GM12878 (cell line): ENCODE results near the gene COX6B2. TPM values are rescaled to one million over a fixed set of nuclear protein-coding genes. Genes with fewer than 3 reads are reported as not detected.

ENCODE experiments used
- ATAC-seq: fragments of 200-7000 bp; cut with Tn5 transposase; 3 replicates; pipeline ENCODE4 v1.9.1; 2020; ENCODE audit warnings: mild to moderate bottlenecking, moderate library complexity
- BruUV-seq: library from RNA; stranded (reverse); fragments of 400-500 nt; replicated peaks from 2 replicates; lab custom pipeline; 2021; lab: Mats Ljungman, UMichigan
- CTCF ChIA-PET: fragments of 300-600 bp; sonication (Branson Sonifier 250); formaldehyde crosslinking; extraction: SDS; loops from one replicate; lab custom pipeline; 2021; ENCODE audit warnings: inconsistent platforms; lab: Yijun Ruan, JAX
- POLR2A ChIA-PET: fragments of 350-600 bp; formaldehyde crosslinking; extraction: SDS; loops from one replicate; lab custom pipeline; 2021; ENCODE audit warnings: inconsistent platforms; lab: Charles Lee
- RAD21 ChIA-PET: fragments of 300-600 bp; sonication (Branson Sonifier 250); formaldehyde crosslinking; loops from one replicate; lab custom pipeline; 2023; ENCODE audit warnings: antibody characterized with exemption; ENCODE audit not compliant: unreplicated experiment; lab: Charles Lee
- SMC1A ChIA-PET: fragments of 300-600 bp; sonication (Branson Sonifier 250); formaldehyde crosslinking; loops from one replicate; lab custom pipeline; 2023; ENCODE audit not compliant: unreplicated experiment, uncharacterized antibody; lab: Charles Lee
- DNase-seq: peaks from one replicate; pipeline ENCODE4 v3.0.0-alpha.2; 2011; ENCODE audit warnings: low read depth, low spot score
- FAIRE-seq: peaks from 3 replicates; lab custom pipeline; 2011; peaks lifted over from hg19 to GRCh38; lab: Jason Lieb, UNC
- H2AFZ ChIP-seq: 2 replicates; pipeline ENCODE4 v1.6.0; 2011; ENCODE audit warnings: low read depth, low read length, control low read depth; ENCODE audit not compliant: control insufficient read depth
- H3K27ac ChIP-seq: 2 replicates; pipeline ENCODE4 v1.5.1; 2011; ENCODE audit warnings: control low read depth; ENCODE audit not compliant: control insufficient read depth, insufficient read depth
- H3K27me3 ChIP-seq, 2 experiments: replicated peaks in 1 of 2; 2 replicates each; pipeline versions ENCODE4 v1.6.0 to v1.6.1; 2011; ENCODE audit warnings: low read length in 1 of 2; ENCODE audit not compliant: control insufficient read depth in 2 of 2, insufficient read depth in 2 of 2
- H3K36me3 ChIP-seq, 2 experiments: 2 replicates each; pipeline ENCODE4 v1.5.1; 2011; ENCODE audit warnings: low read length in 1 of 2; ENCODE audit not compliant: control insufficient read depth in 2 of 2, insufficient read depth in 2 of 2
- H3K4me1 ChIP-seq: 2 replicates; pipeline ENCODE4 v1.6.1; 2011; ENCODE audit warnings: mild to moderate bottlenecking, low read length, moderate library complexity, mixed read lengths; ENCODE audit not compliant: control insufficient read depth, insufficient read depth
- H3K4me2 ChIP-seq: 2 replicates; pipeline ENCODE4 v1.6.0; 2011; ENCODE audit warnings: control low read depth; ENCODE audit not compliant: control insufficient read depth, insufficient read depth
- H3K4me3 ChIP-seq: fragments of 200-600 bp; sonication (generic); 2 replicates; pipeline ENCODE4 v1.5.1; 2016
- H3K79me2 ChIP-seq: 2 replicates; pipeline ENCODE4 v1.6.0; 2011; ENCODE audit warnings: low read length; ENCODE audit not compliant: control insufficient read depth, insufficient read depth
- H3K9ac ChIP-seq: 2 replicates; pipeline ENCODE4 v1.8.0; 2011; ENCODE audit warnings: low read length, control low read depth, mixed read lengths; ENCODE audit not compliant: control insufficient read depth, insufficient read depth
- H3K9me3 ChIP-seq: replicated peaks from 3 replicates; pipeline ENCODE4 v1.5.1; 2011; ENCODE audit warnings: mild to moderate bottlenecking, low read length; ENCODE audit not compliant: control insufficient read depth, insufficient read depth
- H4K20me1 ChIP-seq: 2 replicates; pipeline ENCODE4 v1.6.0; 2011; ENCODE audit not compliant: control insufficient read depth, insufficient read depth
- HCFC1 ChIP-seq: fragments of 150-350 bp; IDR thresholded peaks from 2 replicates; pipeline ENCODE4 v1.6.1; 2014; ENCODE audit warnings: low read length
- HDGF ChIP-seq: fragments of 450-650 bp; IDR thresholded peaks from 2 replicates; pipeline ENCODE4 v1.6.1; 2016; ENCODE audit warnings: antibody characterized with exemption
- KAT2A ChIP-seq: conservative IDR thresholded peaks from 2 replicates; pipeline ENCODE4 v1.6.1; 2011; ENCODE audit warnings: low read depth, low read length; ENCODE audit not compliant: control insufficient read depth
- MYB ChIP-seq: fragments of 150-350 bp; IDR thresholded peaks from 2 replicates; pipeline ENCODE4 v1.6.1; 2014; ENCODE audit warnings: mild to moderate bottlenecking, low read depth, low read length, borderline replicate concordance
- SIX5 ChIP-seq: IDR thresholded peaks from 2 replicates; pipeline ENCODE4 v1.6.1; 2011; ENCODE audit warnings: mild to moderate bottlenecking, low read depth, low read length, moderate library complexity; ENCODE audit not compliant: severe bottlenecking
- SMC3 ChIP-seq: IDR thresholded peaks from 2 replicates; pipeline ENCODE4 v1.6.1; 2011; ENCODE audit warnings: low read length, improper control_type of control experiment, borderline replicate concordance
- STAT3 ChIP-seq: IDR thresholded peaks from 2 replicates; pipeline ENCODE4 v1.6.1; 2011; ENCODE audit warnings: low read depth, low read length, improper control_type of control experiment
- TARDBP ChIP-seq: IDR thresholded peaks from 2 replicates; pipeline ENCODE4 v1.6.1; 2016; ENCODE audit warnings: borderline replicate concordance
- WGBS: methylation state at CpG from one replicate; pipeline ENCODE4 v1.1.6; 2016; ENCODE audit warnings: low lambda C conversion rate; ENCODE audit not compliant: insufficient replicate concordance, insufficient coverage; ENCODE audit errors: missing lambda C conversion rate; 5-methylcytosine and 5-hydroxymethylcytosine counted together
- in situ Hi-C: fragments of 300-500 bp; cut with MboI; formaldehyde crosslinking; loops from 9 replicates; pipeline ENCODE4 v1.14.3; 2018; ENCODE audit warnings: mixed read lengths
- intact Hi-C: fragments of 100-400 bp; cut with micrococcal nuclease; formaldehyde crosslinking; loops from one replicate; pipeline ENCODE4 v1.14.2; 2022; ENCODE audit not compliant: unreplicated experiment
- polyA plus RNA-seq, 11 experiments: library from polyadenylated mRNA; depleted of rRNA in 4 of 11; unstranded in 6 of 11; stranded (reverse) in 5 of 11; fragments of >200 nt; fragmentation: Nextera tagmentation in 4 of 11; fragmentation: Illumina TruSeq in 1 of 11; extraction: Ambion mirVana in 4 of 11; extraction: Trizol in 1 of 11; gene quantifications; 1 replicate in 1 of 11; 2 replicates in 10 of 11; pipeline versions ENCODE4 v1.2.1 to v1.2.3, GENCODE V29; 2011 to 2016; ENCODE audit warnings: inconsistent platforms in 2 of 11, missing spikeins in 2 of 11, low read depth in 1 of 11
- total RNA-seq, 4 experiments: library from RNA; depleted of rRNA in 3 of 4; stranded (reverse); fragments of >200 nt in 3 of 4; fragmentation: Illumina TruSeq in 1 of 4; extraction: Trizol in 1 of 4; gene quantifications; 2 replicates each; pipeline versions ENCODE4 v1.2.1 to v1.2.3, GENCODE V29; 2013 to 2021
- TF ChIP-seq, protein P1 (sequence below): fragments of 450-650 bp; IDR thresholded peaks from 2 replicates; pipeline ENCODE4 v1.6.1; 2016; ENCODE audit warnings: mild to moderate bottlenecking
- TF ChIP-seq, protein P2 (sequence below): IDR thresholded peaks from 2 replicates; pipeline ENCODE4 v1.6.1; 2012; ENCODE audit warnings: low read depth, low read length, improper control_type of control experiment

COX6B2 gene
- total and polyA plus RNA-seq, 10 of the 15 experiments (the other 5 are each of a cell fraction or from before 2014, with no cell fraction given), result 0.05 to 0.08 (median 0.07) TPM; not detected in 6

DNA sequence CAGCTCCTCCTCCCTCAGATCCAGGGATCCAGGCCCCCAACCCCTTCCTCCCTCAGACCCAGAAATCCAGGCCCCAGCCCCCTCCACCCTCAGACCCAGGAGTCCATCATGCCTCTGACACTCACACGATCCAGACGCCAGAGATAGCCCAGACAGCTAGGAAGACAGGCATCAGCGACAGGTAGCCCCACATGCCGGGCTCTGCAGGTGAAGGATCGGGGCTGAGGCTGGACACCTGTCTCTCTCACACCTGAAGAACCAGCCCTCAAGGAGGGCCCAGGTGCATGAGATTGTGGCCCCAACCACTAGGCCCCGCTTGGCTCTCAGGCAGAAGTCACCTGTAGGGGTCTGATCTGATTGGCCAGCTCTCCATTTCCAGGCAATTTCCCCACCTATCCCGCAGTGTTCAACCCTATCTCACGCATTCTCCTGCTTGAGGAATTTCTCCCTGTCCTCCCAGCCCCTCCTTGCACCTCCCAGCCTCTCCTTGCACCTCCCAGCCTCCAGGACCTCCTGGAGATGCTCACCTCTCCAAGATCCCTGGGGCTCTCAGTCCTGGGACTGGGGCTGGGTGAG, 33.6 kb downstream of the COX6B2 start (continued):
- TF ChIP-seq SIX5 (no peak), KAT2A (no peak), MYB (no peak), SMC3 (no peak), HDGF (no peak), STAT3 (no peak)

DNA sequence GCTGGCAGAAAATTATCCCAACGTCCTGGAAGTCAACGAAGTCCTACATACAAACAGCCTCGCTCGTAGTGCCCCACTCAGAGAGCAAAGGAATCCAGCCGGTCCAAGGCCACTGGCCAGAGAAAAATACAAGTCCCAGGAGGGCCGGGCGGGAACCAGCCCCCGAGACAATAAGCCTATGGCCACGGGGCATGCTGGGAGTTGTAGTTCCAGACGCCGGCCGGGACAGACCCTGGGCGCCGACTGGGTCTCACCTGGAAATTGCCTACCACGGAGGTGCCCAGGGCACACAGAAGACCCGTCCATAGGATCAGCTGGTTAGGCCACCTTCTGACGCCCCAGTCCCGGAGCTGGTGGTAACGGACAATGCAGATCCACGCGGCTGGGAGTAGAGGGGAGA, 34.7 kb downstream of the COX6B2 start:
- Histone ChIP-seq H3K27me3 (no peaks in the 10 kb centered on the region), H3K36me3 (no peaks in the 10 kb centered on the region), H3K79me2 (no peaks in the 10 kb centered on the region), H3K4me1 (no peaks in the 10 kb centered on the region), H3K27ac (no peak overlapping the region), H3K4me3 (no peak overlapping the region), H3K9me3 (no peaks in the 10 kb centered on the region), H3K4me2 (no peak overlapping the region), H2AFZ (no peak overlapping the region), H4K20me1 (no peaks in the 10 kb centered on the region), H3K9ac (no peak overlapping the region)
- TF ChIP-seq, protein P1, sequence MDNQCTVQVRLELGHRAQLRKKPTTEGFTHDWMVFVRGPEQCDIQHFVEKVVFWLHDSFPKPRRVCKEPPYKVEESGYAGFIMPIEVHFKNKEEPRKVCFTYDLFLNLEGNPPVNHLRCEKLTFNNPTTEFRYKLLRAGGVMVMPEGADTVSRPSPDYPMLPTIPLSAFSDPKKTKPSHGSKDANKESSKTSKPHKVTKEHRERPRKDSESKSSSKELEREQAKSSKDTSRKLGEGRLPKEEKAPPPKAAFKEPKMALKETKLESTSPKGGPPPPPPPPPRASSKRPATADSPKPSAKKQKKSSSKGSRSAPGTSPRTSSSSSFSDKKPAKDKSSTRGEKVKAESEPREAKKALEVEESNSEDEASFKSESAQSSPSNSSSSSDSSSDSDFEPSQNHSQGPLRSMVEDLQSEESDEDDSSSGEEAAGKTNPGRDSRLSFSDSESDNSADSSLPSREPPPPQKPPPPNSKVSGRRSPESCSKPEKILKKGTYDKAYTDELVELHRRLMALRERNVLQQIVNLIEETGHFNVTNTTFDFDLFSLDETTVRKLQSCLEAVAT, result no peak
- 0 out of 2 replicates have a peak, but pooled peaks have one; percentile 58 for TF ChIP-seq TARDBP
- peak; percentile 92 for TF ChIP-seq SIX5
- TF ChIP-seq, protein P2, sequence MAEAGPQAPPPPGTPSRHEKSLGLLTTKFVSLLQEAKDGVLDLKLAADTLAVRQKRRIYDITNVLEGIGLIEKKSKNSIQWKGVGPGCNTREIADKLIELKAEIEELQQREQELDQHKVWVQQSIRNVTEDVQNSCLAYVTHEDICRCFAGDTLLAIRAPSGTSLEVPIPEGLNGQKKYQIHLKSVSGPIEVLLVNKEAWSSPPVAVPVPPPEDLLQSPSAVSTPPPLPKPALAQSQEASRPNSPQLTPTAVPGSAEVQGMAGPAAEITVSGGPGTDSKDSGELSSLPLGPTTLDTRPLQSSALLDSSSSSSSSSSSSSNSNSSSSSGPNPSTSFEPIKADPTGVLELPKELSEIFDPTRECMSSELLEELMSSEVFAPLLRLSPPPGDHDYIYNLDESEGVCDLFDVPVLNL, result no peak
- peak; percentile 77 for TF ChIP-seq HCFC1
- FAIRE-seq (no peak), ATAC-seq (peak; percentile 75), DNase-seq (no peak)
- ChIA-PET SMC1A (no interaction called here), POLR2A (interaction anchor here (0.5 kb wide), 1 partner anchor 76 kb away, joined by 5 read pairs; no protein-coding TSS in a partner anchor), RAD21 (interaction anchor here (0.6 kb wide), 1 partner anchor 121 kb away, joined by 4 read pairs; no protein-coding TSS in a partner anchor), CTCF (no interaction called here)
- WGBS, result 24% methylated on average over 21 of the region's 21 CpGs
- intact Hi-C loops, result no loop called here
- in situ Hi-C loops, result no loop called here
- BruUV-seq, result no TSS peak
